HK-2 (cell line): ENCODE data around the gene PRKACA.

Source experiments
- DNase-seq: peaks from one replicate; pipeline ENCODE4 v3.0.0-alpha.2; 2018; ENCODE audit not compliant: unreplicated experiment

PRKACA gene

DNA sequence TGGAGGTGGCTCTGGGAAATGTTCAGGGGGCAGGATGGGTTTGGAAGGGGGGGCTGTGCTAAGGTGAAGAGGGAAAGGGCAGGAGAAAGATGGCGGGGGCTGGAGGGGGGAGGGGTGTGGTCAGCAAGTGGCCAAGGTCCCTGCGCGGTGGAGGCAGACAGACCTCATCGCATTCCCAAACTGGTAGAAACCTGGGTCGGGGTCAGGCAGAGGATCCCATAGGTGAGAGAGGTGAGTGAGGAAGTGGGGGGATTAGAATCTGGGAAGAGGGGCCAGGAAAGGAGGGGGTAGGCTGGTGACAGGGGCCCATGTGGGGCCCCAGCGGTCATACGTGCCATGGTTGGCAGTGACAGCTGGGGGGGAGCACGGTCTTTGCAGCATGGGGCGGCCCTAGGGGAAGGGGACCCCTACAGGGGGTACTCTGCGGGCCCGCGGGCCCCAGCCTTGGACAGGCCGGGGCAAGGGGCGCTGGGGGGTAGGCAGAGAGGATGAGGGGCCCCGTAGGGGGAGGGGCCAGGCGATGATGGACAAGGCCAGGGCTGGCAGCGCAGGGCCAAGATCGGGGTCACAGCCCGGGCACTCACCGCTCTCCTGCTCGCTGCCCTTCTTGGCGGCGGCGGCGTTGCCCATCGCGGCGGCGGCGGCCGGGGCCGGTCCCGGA lies 514 bp downstream of the PRKACA start:
- no peak for DNase-seq

- no peak for DNase-seq
These were observed 1.0 kb downstream of the PRKACA start for GRCh38 chr19:14116525-14116917.

- no peak for DNase-seq
These were observed 1.8 kb downstream of the PRKACA start for GRCh38 chr19:14115756-14116155.

DNA sequence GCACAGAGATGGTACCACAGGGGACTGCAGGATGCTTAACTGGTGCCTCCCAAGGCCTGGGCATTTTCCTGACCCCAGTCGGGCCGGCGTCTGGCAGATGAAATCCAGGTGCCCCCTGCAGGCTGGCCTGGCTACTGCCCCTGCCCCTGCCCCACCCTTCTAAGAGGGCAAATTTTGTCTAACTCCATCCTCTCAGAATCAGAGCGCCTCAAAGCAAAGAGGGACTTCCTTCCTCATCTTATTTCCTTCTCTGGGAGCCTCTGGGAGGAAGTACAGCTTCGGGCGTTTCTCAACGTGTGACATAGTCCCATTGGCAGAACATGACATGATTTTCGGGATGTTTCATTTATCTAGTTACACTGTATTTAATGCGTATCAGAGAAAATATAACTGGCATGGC lies 2.7 kb downstream of the PRKACA start:
- peak; percentile 37 for DNase-seq

DNA sequence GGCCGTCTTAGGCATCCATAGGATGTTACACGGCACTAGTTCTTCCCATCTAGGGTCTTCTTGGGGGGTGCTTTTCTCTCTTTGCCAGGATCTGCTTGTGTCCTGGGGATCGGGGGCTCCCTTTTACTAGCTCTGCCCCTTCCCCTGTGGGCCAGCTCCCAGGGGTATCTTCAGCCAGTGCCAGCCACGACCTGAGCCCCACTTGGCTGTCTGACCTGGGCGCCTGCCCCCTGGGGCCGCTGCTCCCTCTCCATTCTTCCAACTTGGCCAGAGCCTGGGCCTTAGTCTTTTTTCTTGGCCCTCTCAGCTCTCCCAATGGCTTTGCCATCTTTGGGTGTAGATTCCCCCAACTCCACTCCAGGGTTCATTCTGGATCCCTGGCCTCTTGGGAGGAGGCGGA lies 3.1 kb downstream of the PRKACA start:
- no peak for DNase-seq

- peak; percentile 21 for DNase-seq
These were observed 3.7 kb downstream of the PRKACA start for GRCh38 chr19:14113762-14114414.

GRCh38 chr19:14112809-14113385 lies 4.7 kb downstream of the PRKACA start:
- no peak for DNase-seq

DNA sequence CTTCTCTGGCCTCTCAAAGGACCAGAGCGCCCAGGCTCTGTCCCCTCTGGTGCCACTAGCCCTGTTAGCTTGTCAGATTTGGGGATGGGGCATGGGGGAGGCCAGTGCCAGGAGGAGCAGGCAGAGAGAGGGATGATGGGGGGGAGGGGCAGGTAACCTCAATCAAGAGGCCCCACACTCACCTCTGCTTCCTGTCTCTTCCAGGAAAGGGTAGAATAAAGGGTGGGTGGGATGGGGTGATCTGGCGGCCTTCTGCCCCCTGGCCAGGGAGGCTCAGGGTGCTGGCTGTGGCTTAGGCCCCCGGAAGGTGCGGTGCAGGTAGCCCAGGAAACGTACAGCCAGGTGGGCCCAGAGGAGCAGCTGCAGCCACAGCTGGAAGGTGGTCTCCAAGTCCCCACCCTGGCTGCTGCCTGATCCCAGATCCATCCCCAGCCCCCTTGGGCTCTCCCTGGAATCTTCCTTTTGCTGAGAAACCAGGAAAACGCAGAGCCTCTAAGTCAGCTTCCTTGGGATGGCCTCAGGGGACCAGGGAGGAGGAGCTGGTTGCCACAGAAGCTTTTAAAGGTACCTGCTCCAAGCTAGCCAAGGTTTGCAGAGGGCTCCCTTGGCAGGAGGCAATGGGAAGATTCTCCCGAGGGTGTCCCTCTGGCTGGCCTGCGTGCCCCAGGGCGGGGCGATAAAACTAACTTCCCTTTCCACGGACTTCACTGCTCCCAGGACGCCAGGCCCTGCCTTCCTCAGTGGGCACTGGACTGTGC lies 5.3 kb downstream of the PRKACA start:
- DNase-seq, result no peak

DNA sequence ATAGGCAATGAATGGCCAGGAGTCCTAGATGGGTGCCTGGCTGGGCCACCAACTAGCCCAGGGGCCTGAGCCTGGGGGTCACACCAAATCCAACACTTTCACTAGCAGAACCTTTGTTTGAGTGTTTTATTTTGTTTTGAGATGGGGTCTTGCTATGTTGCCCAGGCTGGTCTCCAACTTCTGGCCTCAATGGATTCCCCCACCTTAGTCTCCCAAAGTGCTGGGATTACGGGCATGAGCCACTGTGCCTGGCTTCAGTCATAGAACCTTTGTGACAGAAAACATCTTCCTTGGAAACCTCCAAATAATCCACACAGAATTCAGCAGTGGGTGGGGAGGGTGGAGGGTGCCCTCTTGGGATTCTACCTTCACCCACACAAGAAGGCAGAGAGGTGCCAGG lies 6.1 kb downstream of the PRKACA start:
- DNase-seq, result no peak

DNA sequence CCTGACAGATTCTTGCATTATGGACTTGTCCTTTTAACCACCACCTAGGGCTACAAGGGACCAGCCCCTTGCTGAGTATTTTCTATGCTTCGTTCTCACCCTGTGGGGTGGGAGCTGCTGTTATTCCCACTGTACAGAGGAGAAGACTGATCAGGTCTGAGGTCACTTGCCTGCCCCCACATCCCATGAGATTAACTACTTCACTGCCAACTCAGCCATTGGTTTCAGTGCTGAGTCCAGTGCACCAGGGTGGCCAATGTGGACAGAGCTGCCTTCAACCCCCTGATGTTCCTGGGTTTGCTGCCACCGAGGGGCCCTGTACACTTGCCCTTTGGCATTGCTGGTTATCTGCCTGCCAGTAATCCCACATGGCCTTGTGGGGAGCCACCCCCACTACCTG lies 6.9 kb downstream of the PRKACA start:
- DNase-seq, result no peak

GRCh38 chr19:14107581-14108461 lies 9.7 kb downstream of the PRKACA start:
- no peak for DNase-seq

DNA sequence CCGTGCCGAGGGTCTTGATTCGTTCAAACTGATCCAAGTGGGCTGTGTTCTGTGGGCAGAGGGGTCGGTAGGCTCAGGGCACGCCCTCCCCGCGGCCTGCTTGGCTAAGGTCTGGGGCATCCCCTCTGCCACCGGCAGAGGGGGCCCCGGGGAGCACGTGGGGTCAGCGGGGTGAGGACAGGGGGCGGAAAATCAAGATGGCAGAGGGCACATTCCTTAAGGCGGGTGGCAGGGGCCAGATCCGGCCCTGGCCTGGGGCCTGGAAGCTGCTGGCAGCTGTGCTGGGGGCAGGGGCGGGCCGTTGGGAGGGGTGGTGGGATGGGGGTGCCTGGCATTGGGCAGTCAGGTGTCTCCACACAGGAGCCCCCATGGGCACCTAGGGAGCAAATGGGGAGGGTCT lies 10.7 kb downstream of the PRKACA start:
- DNase-seq, result no peak

GRCh38 chr19:14105680-14106079 lies 11.9 kb downstream of the PRKACA start:
- DNase-seq, result no peak

DNA sequence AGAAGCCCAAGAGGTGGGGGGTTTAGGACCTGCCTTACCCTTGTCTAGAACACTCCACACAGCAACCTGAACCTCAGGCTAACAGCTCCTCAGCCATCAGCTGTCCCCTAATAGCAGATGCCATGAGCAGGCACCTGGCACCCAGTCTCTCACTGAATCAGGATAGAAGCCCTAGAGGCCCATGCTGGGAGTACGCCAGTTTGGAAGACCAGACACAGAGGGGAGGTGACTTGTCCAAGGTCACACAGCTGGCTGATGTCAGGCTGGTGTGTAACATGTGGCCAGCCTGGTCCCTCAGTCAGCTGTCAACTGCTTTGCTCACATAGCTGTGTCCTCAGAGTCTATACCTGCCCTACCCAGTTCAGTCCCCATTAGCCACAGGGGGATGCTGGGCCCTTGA lies 14.3 kb downstream of the PRKACA start:
- no peak for DNase-seq

DNA sequence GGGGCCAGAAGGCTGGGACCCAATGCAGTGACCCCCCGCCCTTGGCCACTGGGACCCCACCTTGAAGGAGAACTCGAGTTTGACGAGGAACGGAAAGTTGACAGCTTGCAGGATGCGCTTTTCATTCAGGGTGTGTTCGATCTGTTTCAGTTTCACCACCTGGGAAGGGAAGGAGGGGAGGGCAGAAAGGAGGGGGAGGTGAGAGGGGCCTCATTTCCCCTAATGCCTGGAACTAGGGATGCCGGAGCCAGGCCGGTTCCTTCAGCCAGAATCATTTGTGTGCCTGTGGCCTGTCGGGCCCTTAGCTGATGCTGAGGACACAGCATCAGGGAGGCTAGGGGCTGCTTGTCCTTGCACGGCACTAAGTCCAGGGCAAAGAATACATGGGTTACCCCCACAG lies 14.8 kb downstream of the PRKACA start:
- no peak for DNase-seq

DNA sequence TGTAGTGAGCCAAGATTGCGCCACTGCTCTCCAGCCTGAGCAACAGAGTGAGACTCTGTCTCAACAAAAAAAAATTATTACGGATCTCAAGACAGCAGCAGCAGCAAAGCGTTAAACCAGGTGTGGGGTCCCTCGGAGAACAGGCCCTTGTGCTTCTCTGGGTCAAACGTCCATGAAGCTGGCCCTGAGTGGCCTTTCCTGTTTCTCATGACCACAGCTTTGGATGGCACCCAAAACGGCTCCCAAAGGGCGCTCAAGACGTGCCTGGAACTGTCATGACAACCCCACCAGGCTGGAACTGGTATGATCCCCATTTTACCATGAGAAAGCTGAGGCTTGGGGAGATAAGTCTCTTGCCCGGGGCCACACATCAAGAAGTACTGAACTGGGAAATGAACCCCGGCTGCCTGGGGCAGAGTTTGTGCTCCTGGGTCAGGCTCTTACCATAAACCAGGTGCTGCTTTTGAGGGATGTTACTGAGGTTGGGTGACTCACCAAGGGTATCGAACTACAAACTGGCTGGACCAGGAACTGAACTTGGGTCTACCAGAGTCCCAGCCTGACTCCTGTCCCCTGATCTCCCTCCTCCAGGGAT lies 15.4 kb downstream of the PRKACA start:
- no peak for DNase-seq

DNA sequence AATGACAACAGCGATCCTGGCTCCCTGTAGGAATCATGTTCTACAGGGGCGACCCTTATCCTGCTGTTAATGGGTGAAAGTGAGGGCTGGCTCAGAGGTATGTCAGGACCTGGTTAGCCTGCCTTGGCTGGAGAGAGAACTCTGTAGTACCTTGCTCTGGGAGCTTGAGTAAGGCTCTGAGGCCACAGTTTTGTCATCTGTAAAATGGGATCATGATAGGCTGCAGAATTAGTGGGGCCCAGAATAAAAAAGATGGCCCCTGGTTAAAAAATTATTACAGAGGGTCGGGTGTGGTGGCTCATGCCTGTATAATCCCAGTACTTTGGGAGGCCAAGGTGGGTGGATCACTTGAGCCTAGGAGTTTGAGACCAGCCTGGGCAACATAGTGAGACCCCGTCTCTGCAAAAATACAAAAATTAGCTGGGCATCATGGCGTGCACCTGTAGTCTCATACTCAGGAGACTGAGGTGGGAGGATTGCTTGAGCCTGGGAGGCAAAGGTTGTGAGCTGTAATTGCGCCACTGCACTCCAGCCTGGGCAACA lies 16.5 kb downstream of the PRKACA start:
- DNase-seq, result no peak

DNA sequence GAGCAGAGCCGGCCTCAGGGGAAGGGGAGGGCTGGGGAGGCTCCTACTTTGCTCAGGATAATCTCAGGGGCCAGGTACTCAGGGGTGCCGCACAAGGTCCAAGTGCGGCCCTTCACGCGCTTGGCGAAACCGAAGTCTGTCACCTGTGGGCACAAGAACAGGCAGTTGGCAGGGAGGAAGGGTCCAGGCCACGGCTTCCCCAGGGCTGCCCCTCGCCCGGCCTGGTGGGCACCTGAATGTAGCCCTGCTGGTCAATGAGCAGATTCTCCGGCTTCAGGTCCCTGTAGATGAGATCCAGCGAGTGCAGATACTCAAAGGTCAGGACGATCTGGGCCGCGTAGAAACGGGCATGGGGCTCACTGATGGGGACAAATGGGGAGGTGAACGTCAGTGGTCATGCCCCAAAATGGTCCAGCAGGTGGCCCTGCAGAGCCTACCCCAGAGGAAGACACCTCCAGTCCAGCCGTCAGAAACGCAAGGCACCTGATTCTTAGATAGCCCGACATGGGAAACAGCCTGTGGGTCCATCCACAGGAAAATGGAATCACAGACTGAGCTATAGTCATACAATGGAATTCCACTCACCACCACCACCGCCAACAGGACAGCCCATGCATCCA lies 19.9 kb downstream of the PRKACA start:
- no peak for DNase-seq

- DNase-seq, result no peak
These were observed 21.1 kb downstream of the PRKACA start for GRCh38 chr19:14096272-14096992.

- no peak for DNase-seq
These were observed 22.7 kb downstream of the PRKACA start for GRCh38 chr19:14094854-14095253.
